ENCODE measurements around the gene SOBP. TPM values are rescaled to one million over a fixed set of nuclear protein-coding genes. Genes with fewer than 3 reads are reported as not detected.
A peak's percentile ranks its signal among the peaks of the same experiment; 100 is the strongest.

The SOBP gene
- 1 to 10 TPM in 1 of 4 donors, under 1 TPM in 3; 0.26 to 1.5 (median 0.55) TPM for total RNA-seq

- DNase-seq (ENCODE audit: low spot score in 2 of 2) = no peak
- peaks cover 49% of the 10 kb centered on the region for H3K27me3 ChIP-seq
- WGBS = under 1% methylated on average over 55 of the region's 130 CpGs
- H3K9me3 ChIP-seq = no peaks in the 10 kb centered on the region
- peaks cover 36% of the 10 kb centered on the region for H3K4me1 ChIP-seq
- no peaks in the 10 kb centered on the region for H3K36me3 ChIP-seq
- TF ChIP-seq CTCF (IDR thresholded peaks at IDR 0.05) (no peak), EP300 (IDR thresholded peaks at IDR 0.05) (no peak), POLR2A (IDR thresholded peaks at IDR 0.05) (no peak), POLR2AphosphoS5 (IDR thresholded peaks at IDR 0.05) (no peak)
- H3K27ac ChIP-seq = no peak within 1 kb of the TSS
- peak within 1 kb of the TSS; percentile 79 for H3K4me3 ChIP-seq
Observed at GRCh38 chr6:107489636-107490565, at the start of gene SOBP. Gene SOBP (plus strand): TSS chr6:107490117. CDS start chr6:107490617, 500 bp downstream.

GRCh38 chr6:107440936-107441335 is 49.0 kb upstream of the SOBP start:
- no peak overlapping the region for H3K27ac ChIP-seq
- DNase-seq (ENCODE audit: low spot score in 2 of 2) = no peak
- H3K4me1 ChIP-seq = peaks cover 3% of the 10 kb centered on the region
- no peak overlapping the region for H3K4me3 ChIP-seq
- H3K9me3 ChIP-seq = no peaks in the 10 kb centered on the region
- H3K27me3 ChIP-seq = no peaks in the 10 kb centered on the region
- H3K36me3 ChIP-seq = no peaks in the 10 kb centered on the region
- TF ChIP-seq POLR2A (IDR thresholded peaks at IDR 0.05) (no peak), CTCF (IDR thresholded peaks at IDR 0.05) (no peak), POLR2AphosphoS5 (IDR thresholded peaks at IDR 0.05) (no peak), EP300 (IDR thresholded peaks at IDR 0.05) (no peak)

- TF ChIP-seq POLR2AphosphoS5 (IDR thresholded peaks at IDR 0.05) (no peak), POLR2A (IDR thresholded peaks at IDR 0.05) (no peak), CTCF (IDR thresholded peaks at IDR 0.05) (no peak), EP300 (IDR thresholded peaks at IDR 0.05) (no peak)
- H3K27me3 ChIP-seq = no peaks in the 10 kb centered on the region
- H3K4me1 ChIP-seq = no peaks in the 10 kb centered on the region
- H3K9me3 ChIP-seq = no peaks in the 10 kb centered on the region
- H3K36me3 ChIP-seq = no peaks in the 10 kb centered on the region
- WGBS = 88% methylated on average over 1 of the region's 1 CpG
- no peak overlapping the region for H3K27ac ChIP-seq
- DNase-seq (ENCODE audit: low spot score in 2 of 2) = no peak
- H3K4me3 ChIP-seq = no peak overlapping the region
Observed at GRCh38 chr6:107441682-107442081, 48.2 kb upstream of the SOBP start.

- no peaks in the 10 kb centered on the region for H3K27me3 ChIP-seq
- H3K27ac ChIP-seq = no peak overlapping the region
- no peaks in the 10 kb centered on the region for H3K4me1 ChIP-seq
- H3K4me3 ChIP-seq = no peak overlapping the region
- H3K9me3 ChIP-seq = peaks cover 10% of the 10 kb centered on the region
- DNase-seq (ENCODE audit: low spot score in 2 of 2) = no peak
- peaks cover 4% of the 10 kb centered on the region for H3K36me3 ChIP-seq
- TF ChIP-seq EP300 (IDR thresholded peaks at IDR 0.05) = no peak
- no peak for TF ChIP-seq POLR2A (IDR thresholded peaks at IDR 0.05)
- TF ChIP-seq POLR2AphosphoS5 (IDR thresholded peaks at IDR 0.05) = no peak
- TF ChIP-seq CTCF (IDR thresholded peaks at IDR 0.05) = no peak
- WGBS = 94% methylated on average over 2 of the region's 2 CpGs
Observed at GRCh38 chr6:107442938-107443607, 46.8 kb upstream of the SOBP start.
